ENCODE data around the gene DIAPH1.
"Not testable (repeated sequence)": the region's sequence is repeated elsewhere in the genome, so short reads cannot be mapped to it uniquely, and the experiment has no call there.

The DIAPH1 gene

DNA sequence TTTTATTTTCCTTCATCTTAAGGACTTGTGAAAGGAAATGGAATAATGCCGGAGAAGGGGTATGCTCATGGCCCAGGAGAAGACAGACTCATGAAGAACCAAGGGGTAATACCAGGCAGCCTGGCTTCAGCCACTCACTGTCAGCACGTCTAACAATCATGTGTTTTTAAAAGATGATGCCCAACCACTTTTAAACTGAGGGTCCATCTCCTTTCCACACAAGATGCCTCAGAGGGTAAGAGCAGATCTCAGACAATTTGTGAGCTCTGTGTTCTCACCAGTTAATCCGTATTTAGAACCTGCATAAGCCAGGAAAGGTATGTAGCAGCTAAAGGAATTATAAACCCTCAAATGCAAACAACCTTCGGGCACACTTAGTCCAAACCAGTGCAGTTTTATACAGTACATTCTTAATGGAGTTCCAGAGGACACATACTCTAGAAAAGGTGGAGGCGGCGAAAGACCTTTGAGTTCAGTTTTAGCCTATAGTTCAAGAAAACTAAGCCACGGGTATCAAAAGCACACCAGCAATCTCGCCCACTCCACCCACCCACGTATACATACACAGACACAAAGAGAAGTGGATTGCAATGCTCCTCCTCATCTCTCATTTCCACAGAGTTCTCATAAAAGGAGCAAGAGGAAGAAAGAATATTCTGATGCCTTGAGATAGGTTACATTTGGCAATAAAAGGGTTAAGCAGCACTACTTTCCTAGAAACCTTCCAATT, 2.6 kb downstream of the DIAPH1 start:
- Mint-ChIP-seq H3K4me3 (peak overlapping the region; percentile 100), H3K36me3 (ENCODE audit: low read depth) (peaks cover 16% of the 10 kb centered on the region), H3K27me3 (ENCODE audit: low read depth, poor library complexity) (peaks cover 4% of the 10 kb centered on the region), H3K27ac (no peak overlapping the region), H3K4me1 (peaks cover 47% of the 10 kb centered on the region), H3K9me3 (no peaks in the 10 kb centered on the region)
- no peak for DNase-seq
- TF ChIP-seq, protein P1, sequence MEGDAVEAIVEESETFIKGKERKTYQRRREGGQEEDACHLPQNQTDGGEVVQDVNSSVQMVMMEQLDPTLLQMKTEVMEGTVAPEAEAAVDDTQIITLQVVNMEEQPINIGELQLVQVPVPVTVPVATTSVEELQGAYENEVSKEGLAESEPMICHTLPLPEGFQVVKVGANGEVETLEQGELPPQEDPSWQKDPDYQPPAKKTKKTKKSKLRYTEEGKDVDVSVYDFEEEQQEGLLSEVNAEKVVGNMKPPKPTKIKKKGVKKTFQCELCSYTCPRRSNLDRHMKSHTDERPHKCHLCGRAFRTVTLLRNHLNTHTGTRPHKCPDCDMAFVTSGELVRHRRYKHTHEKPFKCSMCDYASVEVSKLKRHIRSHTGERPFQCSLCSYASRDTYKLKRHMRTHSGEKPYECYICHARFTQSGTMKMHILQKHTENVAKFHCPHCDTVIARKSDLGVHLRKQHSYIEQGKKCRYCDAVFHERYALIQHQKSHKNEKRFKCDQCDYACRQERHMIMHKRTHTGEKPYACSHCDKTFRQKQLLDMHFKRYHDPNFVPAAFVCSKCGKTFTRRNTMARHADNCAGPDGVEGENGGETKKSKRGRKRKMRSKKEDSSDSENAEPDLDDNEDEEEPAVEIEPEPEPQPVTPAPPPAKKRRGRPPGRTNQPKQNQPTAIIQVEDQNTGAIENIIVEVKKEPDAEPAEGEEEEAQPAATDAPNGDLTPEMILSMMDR (IDR thresholded peaks at IDR 0.05): no peak

DNA sequence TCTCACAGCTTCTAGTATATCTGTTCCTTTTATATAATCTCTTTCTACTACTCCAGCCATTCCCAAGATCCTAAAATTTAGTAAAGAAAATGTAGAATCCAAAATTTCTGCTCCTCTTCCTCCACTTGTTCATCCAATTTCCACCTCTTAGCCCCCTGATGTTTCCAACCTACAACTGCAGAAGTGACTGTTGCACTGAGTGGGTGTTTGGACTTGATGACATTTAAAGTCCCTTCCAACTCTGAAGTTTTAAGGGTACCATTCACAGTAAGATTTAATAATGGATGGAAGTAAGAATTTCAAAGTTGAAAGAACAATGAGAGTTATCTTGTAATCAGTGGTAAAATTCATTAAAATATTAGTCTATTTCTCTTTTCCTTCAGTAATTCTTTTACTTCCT, 5.5 kb downstream of the DIAPH1 start:
- TF ChIP-seq, protein P1 (IDR thresholded peaks at IDR 0.05): no peak
- Mint-ChIP-seq H3K4me1 (peaks cover 47% of the 10 kb centered on the region), H3K27ac (no peak overlapping the region), H3K27me3 (ENCODE audit: low read depth, poor library complexity) (peaks cover 4% of the 10 kb centered on the region), H3K9me3 (no peaks in the 10 kb centered on the region), H3K4me3 (no peak overlapping the region), H3K36me3 (ENCODE audit: low read depth) (peaks cover 27% of the 10 kb centered on the region)
- DNase-seq: no peak

DNA sequence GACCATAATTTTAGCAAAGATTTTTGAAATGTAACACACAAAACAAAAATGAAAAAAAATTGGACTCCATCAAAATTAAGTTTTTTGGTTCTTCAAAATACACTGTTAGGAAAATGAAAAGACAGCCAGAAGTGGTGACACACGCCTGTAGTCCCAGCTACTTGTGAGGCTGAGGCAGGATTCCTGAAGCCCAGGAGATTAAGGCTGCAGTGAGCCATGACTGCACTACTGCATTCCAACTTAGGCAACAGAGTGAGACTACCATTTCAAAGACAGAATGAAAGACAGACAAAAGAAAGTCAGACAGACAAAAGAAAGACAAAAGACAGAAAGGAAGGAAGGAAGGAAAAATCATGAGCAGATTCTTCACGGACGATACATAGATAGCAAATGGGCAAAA, 7.5 kb downstream of the DIAPH1 start:
- peaks cover 27% of the 10 kb centered on the region for H3K4me1 Mint-ChIP-seq
- no peak for DNase-seq
- TF ChIP-seq, protein P1 (IDR thresholded peaks at IDR 0.05): no peak
- peaks cover 24% of the 10 kb centered on the region for H3K36me3 Mint-ChIP-seq (ENCODE audit: low read depth)
- peaks cover 4% of the 10 kb centered on the region for H3K27me3 Mint-ChIP-seq (ENCODE audit: low read depth, poor library complexity)
- no peak overlapping the region for H3K4me3 Mint-ChIP-seq
- H3K9me3 Mint-ChIP-seq: no peaks in the 10 kb centered on the region
- H3K27ac Mint-ChIP-seq: peak overlapping the region; percentile 6

DNA sequence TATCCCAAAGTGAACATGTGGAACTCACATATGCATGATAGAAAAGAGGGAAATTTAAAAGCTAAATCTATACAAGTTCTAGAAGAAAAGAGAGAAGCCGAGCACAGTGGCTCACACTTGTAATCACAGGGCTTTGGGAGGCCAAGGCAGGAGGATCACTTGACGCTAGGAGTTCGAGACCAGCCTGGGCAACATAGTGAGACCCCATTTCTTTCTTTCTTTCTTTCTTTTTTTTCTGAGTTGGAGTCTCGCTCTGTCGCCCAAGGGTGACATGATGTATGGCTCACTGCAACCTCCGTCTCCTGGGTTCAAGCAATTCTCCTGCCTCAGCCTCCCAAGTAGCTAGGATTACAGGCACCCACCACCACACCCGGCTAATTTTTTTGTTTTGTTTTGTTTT, 8.9 kb downstream of the DIAPH1 start:
- not testable (repeated sequence) for H3K9me3 Mint-ChIP-seq; H3K27ac Mint-ChIP-seq; H3K27me3 Mint-ChIP-seq (ENCODE audit: low read depth, poor library complexity); H3K4me3 Mint-ChIP-seq; DNase-seq
- peaks cover 21% of the 10 kb centered on the region for H3K4me1 Mint-ChIP-seq
- peaks cover 17% of the 10 kb centered on the region for H3K36me3 Mint-ChIP-seq (ENCODE audit: low read depth)

DNA sequence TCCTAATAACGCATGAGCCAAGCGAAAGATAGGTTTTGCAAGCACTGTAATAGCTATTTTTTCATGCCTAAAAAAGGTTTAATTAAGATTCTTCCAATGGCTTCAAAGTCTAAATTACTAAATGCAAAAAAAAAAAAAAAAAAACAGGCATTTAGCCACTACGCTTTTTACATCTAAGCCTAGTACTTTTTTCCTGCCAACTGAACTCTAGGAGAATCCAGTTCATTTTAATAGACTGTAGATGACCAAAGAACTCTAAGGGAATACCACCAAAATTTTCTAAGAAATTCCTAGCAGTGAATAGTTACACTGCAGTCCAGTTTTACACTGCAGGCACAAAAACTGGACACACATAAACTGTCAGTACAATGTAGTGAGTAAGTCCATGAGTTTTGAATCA, 9.8 kb downstream of the DIAPH1 start:
- H3K9me3 Mint-ChIP-seq: no peaks in the 10 kb centered on the region
- H3K4me3 Mint-ChIP-seq: no peak overlapping the region
- H3K36me3 Mint-ChIP-seq (ENCODE audit: low read depth): peaks cover 17% of the 10 kb centered on the region
- H3K27ac Mint-ChIP-seq: no peak overlapping the region
- TF ChIP-seq, protein P1 (IDR thresholded peaks at IDR 0.05): no peak
- DNase-seq: no peak
- peaks cover 19% of the 10 kb centered on the region for H3K4me1 Mint-ChIP-seq
- peaks cover 4% of the 10 kb centered on the region for H3K27me3 Mint-ChIP-seq (ENCODE audit: low read depth, poor library complexity)

DNA sequence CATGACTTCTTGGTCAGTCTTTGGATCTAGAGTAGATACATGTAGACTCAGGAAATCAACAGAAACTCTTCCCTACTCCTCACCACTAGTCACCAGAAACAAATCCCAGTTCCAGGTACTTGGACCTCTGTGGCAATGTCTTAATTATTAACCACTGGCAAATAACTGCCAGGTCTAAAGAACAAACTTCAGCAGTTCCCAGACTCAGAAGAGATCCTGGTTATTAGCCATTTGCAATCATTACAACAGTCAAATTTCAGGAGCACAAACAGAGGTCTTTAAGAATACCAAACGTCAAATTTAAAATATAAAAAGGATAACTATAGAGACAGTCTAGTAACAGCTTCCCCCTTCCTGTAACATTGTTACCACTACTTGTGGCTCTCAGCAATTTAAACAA, 10.2 kb downstream of the DIAPH1 start:
- Mint-ChIP-seq H3K9me3 (no peaks in the 10 kb centered on the region), H3K36me3 (ENCODE audit: low read depth) (peaks cover 17% of the 10 kb centered on the region), H3K4me3 (no peak overlapping the region), H3K27ac (no peak overlapping the region), H3K27me3 (ENCODE audit: low read depth, poor library complexity) (peaks cover 4% of the 10 kb centered on the region), H3K4me1 (peaks cover 14% of the 10 kb centered on the region)
- DNase-seq: no peak
- TF ChIP-seq, protein P1 (IDR thresholded peaks at IDR 0.05): no peak

All from nephron progenitor cell (in vitro differentiated cells).